ENCODE results near the gene FBF1. TPM values are rescaled to one million over a fixed set of nuclear protein-coding genes. Genes with fewer than 3 reads are reported as not detected.
A peak's percentile ranks its signal among the peaks of the same experiment; 100 is the strongest.

FBF1 gene
- total RNA-seq, 1 donor from 2014 or later, result 2.8 TPM

- H3K9me3 ChIP-seq (replicated peaks), result no peaks in the 10 kb centered on the region
Measured at GRCh38 chr17:75910699-75911098, 30.1 kb downstream of the FBF1 start.

GRCh38 chr17:75909812-75910274, 31.0 kb downstream of the FBF1 start:
- Histone ChIP-seq H3K9me3 (replicated peaks) (no peaks in the 10 kb centered on the region), H3K27ac (replicated peaks) (no peak overlapping the region), H3K27me3 (ENCODE audit: low read depth) (no peaks in the 10 kb centered on the region), H3K4me3 (no peak overlapping the region), H3K36me3 (peaks cover 12% of the 10 kb centered on the region), H3K4me1 (peaks cover 25% of the 10 kb centered on the region)
- intact Hi-C loops (cut with micrococcal nuclease), result loop anchor here (5.0 kb wide), 1 partner anchor 97 kb away; no protein-coding TSS in a partner anchor
- DNase-seq, result no peak
- no peak for TF ChIP-seq CTCF (IDR thresholded peaks at IDR 0.05; ENCODE audit: borderline replicate concordance)

More at GRCh38 chr17:75910699-75911098, 30.1 kb downstream of the FBF1 start:
- H3K27ac ChIP-seq (replicated peaks), result no peak overlapping the region
- no peak for TF ChIP-seq CTCF (IDR thresholded peaks at IDR 0.05; ENCODE audit: borderline replicate concordance)
- no peaks in the 10 kb centered on the region for H3K27me3 ChIP-seq (ENCODE audit: low read depth)
- H3K4me1 ChIP-seq, result peaks cover 19% of the 10 kb centered on the region
- H3K36me3 ChIP-seq, result peaks cover 12% of the 10 kb centered on the region
- no peak overlapping the region for H3K4me3 ChIP-seq
- intact Hi-C loops (cut with micrococcal nuclease), result no loop called here
- no peak for DNase-seq

- Histone ChIP-seq H3K9me3 (replicated peaks) (no peaks in the 10 kb centered on the region), H3K36me3 (peaks cover 8% of the 10 kb centered on the region), H3K4me3 (no peak overlapping the region), H3K27ac (replicated peaks) (no peak overlapping the region), H3K4me1 (peaks cover 30% of the 10 kb centered on the region), H3K27me3 (ENCODE audit: low read depth) (no peaks in the 10 kb centered on the region)
- intact Hi-C loops (cut with micrococcal nuclease), result loop anchor here (5.0 kb wide), 1 partner anchor 98 kb away; no protein-coding TSS in a partner anchor
- no peak for TF ChIP-seq CTCF (IDR thresholded peaks at IDR 0.05; ENCODE audit: borderline replicate concordance)
- DNase-seq, result no peak
Measured at GRCh38 chr17:75909051-75909811, 31.6 kb downstream of the FBF1 start.

GRCh38 chr17:75908201-75908600, 32.6 kb downstream of the FBF1 start:
- no peak for TF ChIP-seq CTCF (IDR thresholded peaks at IDR 0.05; ENCODE audit: borderline replicate concordance)

GRCh38 chr17:75906143-75906884, 34.5 kb downstream of the FBF1 start:
- Histone ChIP-seq H3K27ac (replicated peaks) (peak overlapping the region; percentile 96), H3K9me3 (replicated peaks) (no peaks in the 10 kb centered on the region), H3K36me3 (peaks cover 19% of the 10 kb centered on the region), H3K4me1 (peaks cover 43% of the 10 kb centered on the region), H3K4me3 (no peak overlapping the region), H3K27me3 (ENCODE audit: low read depth) (no peaks in the 10 kb centered on the region)
- intact Hi-C loops (cut with micrococcal nuclease), result loop anchor here (5.0 kb wide), 1 partner anchor 101 kb away; no protein-coding TSS in a partner anchor
- no peak for TF ChIP-seq CTCF (IDR thresholded peaks at IDR 0.05; ENCODE audit: borderline replicate concordance)
- DNase-seq, result no peak

More at GRCh38 chr17:75908201-75908600, 32.6 kb downstream of the FBF1 start:
- peak overlapping the region; percentile 64 for H3K27ac ChIP-seq (replicated peaks)
- peaks cover under 1% of the 10 kb centered on the region for H3K36me3 ChIP-seq
- DNase-seq, result peak; percentile 76
- H3K4me1 ChIP-seq, result peaks cover 38% of the 10 kb centered on the region
- no peak overlapping the region for H3K4me3 ChIP-seq
- no peaks in the 10 kb centered on the region for H3K9me3 ChIP-seq (replicated peaks)
- H3K27me3 ChIP-seq (ENCODE audit: low read depth), result no peaks in the 10 kb centered on the region
- intact Hi-C loops (cut with micrococcal nuclease), result loop anchor here (5.0 kb wide), 1 partner anchor 99 kb away; no protein-coding TSS in a partner anchor
